Muscle of back (tissue), 13 donors: Measurements from ENCODE around the gene NAP1L5. TPM values are rescaled to one million over a fixed set of nuclear protein-coding genes. Genes with fewer than 3 reads are reported as not detected.

Source experiments
- DNase-seq, 3 donors: peaks; one replicate each; pipeline versions ENCODE4 v3.0.0 to v3.0.0-alpha.2; 2013
- long read RNA-seq, 9 donors: transcript quantifications; one replicate each; lab custom pipeline, GENCODE V29; 2026
- polyA plus RNA-seq, 10 donors: library from polyadenylated mRNA; unstranded; fragments of 120-200 nt; gene quantifications; one replicate each; pipeline ENCODE4 v1.2.1, GENCODE V29; 2013; ENCODE audit not compliant: insufficient read length in 10 of 10

Gene NAP1L5, protein sequence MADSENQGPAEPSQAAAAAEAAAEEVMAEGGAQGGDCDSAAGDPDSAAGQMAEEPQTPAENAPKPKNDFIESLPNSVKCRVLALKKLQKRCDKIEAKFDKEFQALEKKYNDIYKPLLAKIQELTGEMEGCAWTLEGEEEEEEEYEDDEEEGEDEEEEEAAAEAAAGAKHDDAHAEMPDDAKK
- polyA plus RNA-seq: 1 to 10 TPM; 7.1 to 9.7 (median 8.6) TPM
- long read RNA-seq, donor 1, partial matches to known transcripts: 0 of 4 reads
- long read RNA-seq, donor 1, other reads (novel, unspliced or antisense): 0 of 4 reads
- long read RNA-seq, donor 2, partial matches to known transcripts: 0 of 4 reads
- long read RNA-seq, donor 2, other reads (novel, unspliced or antisense): 0 of 4 reads
- long read RNA-seq, donor 3: 0 reads
- long read RNA-seq, donor 4, partial matches to known transcripts: 0 of 2 reads
- long read RNA-seq, donor 4, other reads (novel, unspliced or antisense): 0 of 2 reads
- long read RNA-seq, donor 5, transcript NAP1L5-201 (1 exons, 1,915 nt): major isoform, 10 of 10 reads
- long read RNA-seq, donor 5, partial matches to known transcripts: 0 of 10 reads
- long read RNA-seq, donor 5, other reads (novel, unspliced or antisense): 0 of 10 reads
- long read RNA-seq, donor 6, partial matches to known transcripts: 7 of 11 reads
- long read RNA-seq, donor 6, other reads (novel, unspliced or antisense): 0 of 11 reads
- long read RNA-seq, donor 7, transcript NAP1L5-201 (1 exons, 1,915 nt): major isoform, 6 of 6 reads
- long read RNA-seq, donor 7, partial matches to known transcripts: 0 of 6 reads
- long read RNA-seq, donor 7, other reads (novel, unspliced or antisense): 0 of 6 reads
- long read RNA-seq, donor 8, partial matches to known transcripts: 0 of 3 reads
- long read RNA-seq, donor 8, other reads (novel, unspliced or antisense): 0 of 3 reads
- long read RNA-seq, donor 9: 0 reads

GRCh38 chr4:88697588-88698329, at the start of gene NAP1L5:
Gene NAP1L5 (minus strand): TSS chr4:88697829. CDS start chr4:88697754, 75 bp downstream.
- peak; percentile 51 to 88 (median 70) for DNase-seq

GRCh38 chr4:88747351-88747750, 49.7 kb upstream of the NAP1L5 start:
- no peak for DNase-seq

- DNase-seq: no peak
Observed at GRCh38 chr4:88746206-88746605, 48.6 kb upstream of the NAP1L5 start.

- peak in 1 of 3 donors; percentile 61 for DNase-seq
Observed at GRCh38 chr4:88745581-88746163, 48.0 kb upstream of the NAP1L5 start.

DNA sequence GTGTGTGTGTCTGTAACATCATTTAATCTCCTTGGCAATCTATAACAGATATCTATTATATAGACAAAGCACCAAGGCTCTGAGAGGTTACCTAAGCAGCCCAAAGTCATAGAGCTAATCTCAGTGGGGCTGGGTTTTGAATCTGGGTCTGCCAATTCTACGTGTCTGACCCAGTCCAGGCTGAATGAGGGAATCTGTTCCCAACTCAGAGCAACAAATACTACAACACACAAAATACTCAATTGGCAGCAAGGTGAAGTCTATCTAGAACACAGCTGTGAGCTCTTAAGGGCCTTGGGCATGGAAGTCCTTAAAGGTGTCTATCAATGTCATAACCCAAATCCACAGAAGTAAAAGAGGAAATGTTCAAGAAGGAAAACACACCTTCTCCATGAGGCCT, 47.5 kb upstream of the NAP1L5 start:
- DNase-seq: no peak

- no peak for DNase-seq
Observed at GRCh38 chr4:88744609-88745008, 47.0 kb upstream of the NAP1L5 start.

DNA sequence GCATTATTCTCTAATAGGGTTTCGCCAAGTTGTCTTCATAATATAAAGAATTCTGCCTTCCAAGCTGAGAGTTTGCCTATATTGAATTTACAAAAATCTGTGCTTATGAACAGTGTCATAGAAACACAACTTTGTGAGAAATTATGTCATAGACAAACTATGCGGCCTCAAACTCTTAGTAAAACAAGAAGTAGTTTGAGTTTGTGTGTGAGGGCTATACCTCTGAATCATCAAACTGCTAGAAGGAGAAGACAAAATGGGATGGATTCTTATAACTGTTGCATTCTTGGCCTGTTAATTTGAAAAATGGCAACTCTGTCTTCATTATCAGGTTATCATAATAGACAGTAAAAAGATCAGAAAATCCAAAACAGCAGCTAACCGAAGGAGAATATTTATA, 46.1 kb upstream of the NAP1L5 start:
- no peak for DNase-seq

GRCh38 chr4:88742561-88742960, 44.9 kb upstream of the NAP1L5 start:
- DNase-seq: no peak

GRCh38 chr4:88738180-88738579, 40.6 kb upstream of the NAP1L5 start:
- DNase-seq: peak in 1 of 3 donors; percentile 51

- peak in 2 of 3 donors; percentile 61 to 63 for DNase-seq
Observed at GRCh38 chr4:88737307-88737941, 39.8 kb upstream of the NAP1L5 start.

- no peak for DNase-seq
Observed at GRCh38 chr4:88736264-88736663, 38.6 kb upstream of the NAP1L5 start.

GRCh38 chr4:88735564-88735963, 37.9 kb upstream of the NAP1L5 start:
- no peak for DNase-seq

- DNase-seq: no peak
Observed at GRCh38 chr4:88734403-88734949, 36.8 kb upstream of the NAP1L5 start.

DNA sequence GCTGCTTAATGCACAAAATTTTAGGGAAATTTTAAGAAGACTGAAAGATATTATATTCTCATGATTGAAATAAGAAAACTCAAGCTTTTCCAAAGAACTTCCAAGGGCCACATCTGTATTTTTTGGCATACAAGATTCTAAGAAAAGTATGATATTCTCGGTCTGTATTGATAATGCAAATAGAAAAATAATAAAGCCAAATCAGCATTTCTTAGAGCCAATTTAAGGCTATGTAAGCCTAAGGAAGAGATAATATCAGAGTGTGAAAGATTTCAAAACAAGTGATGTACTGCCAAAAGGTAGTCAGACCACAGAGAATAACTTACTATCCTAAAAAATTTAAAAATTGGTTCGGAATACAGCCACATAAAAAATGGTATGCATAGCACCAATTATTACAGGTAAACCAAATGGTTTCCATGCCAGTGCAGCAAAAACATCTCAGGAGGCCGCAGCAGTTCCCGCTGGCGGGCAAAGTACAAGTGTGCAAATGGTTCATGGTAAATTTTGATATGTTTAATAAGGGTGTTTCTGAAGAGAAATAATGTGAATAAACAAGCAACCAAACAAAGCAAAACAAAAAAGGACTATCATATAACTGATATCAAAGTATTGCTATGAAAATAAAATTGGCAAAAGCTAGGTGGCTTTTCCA, 35.2 kb upstream of the NAP1L5 start:
- no peak for DNase-seq

DNA sequence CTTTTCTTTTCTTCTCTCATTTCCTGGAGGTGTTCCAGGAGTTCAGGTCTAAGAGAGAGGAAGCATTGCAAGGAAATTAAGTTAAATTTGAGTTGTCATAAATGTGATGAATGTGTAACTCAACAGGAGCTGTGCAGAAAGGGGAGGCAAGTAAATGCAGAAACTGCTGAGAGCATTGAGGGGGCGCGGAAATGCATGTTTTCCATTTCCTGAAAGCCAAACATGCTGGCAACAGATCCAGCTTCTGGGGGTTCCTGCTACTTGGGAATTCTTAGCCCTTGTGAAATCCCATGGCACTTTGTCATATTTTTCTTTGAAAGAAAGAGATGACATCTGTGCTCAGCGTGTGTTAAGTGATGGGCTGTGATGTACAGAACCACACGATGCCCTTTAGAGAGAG, 33.8 kb upstream of the NAP1L5 start:
- no peak for DNase-seq

- DNase-seq: no peak
Observed at GRCh38 chr4:88730811-88731210, 33.2 kb upstream of the NAP1L5 start.

GRCh38 chr4:88729146-88729760, 31.6 kb upstream of the NAP1L5 start:
- DNase-seq: no peak

GRCh38 chr4:88728146-88728545, 30.5 kb upstream of the NAP1L5 start:
- DNase-seq: no peak

DNA sequence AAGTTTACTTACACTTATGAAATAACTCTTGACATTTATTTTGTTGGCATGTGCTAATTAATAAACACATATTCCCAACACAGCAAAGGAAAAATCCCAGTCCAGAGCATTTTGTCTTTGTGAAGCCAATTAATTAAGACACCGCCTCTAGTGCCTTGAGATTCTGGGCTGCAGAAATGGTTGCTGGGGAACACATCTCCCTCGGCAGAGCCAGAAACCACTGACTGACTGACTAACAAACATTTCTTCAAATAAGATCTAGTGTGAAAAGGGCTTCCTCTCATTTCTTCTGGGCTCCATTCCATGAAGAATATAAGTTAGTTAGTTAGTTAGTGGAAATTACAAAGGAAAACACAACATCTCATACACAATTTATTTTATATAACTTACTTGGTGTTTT, 28.4 kb upstream of the NAP1L5 start:
- no peak for DNase-seq

DNA sequence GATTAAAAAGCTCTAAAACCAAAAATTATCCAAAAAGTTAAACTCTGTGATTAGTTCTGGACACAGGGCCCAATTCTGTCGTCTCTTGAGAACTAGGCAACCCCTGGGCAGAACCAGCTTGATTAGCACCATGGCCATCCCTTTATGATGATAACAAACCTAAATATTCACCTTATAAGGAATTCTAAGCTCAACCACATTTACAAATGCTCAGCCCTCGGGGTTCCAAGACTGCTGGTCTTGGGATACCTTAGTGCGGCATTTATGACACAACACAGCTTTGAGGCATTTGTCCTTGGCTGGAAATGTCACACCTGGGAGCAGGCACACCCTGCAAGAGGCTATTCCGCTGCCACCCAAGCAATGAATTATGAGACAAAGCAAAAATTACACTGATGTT, 27.5 kb upstream of the NAP1L5 start:
- DNase-seq: no peak
